ENCODE measurements around the gene PODXL2. TPM values are rescaled to one million over a fixed set of nuclear protein-coding genes. Genes with fewer than 3 reads are reported as not detected.

Gene PODXL2
- total RNA-seq, 4 donors from 2014 or later = 3.2 to 8.8 (median 3.7) TPM

DNA sequence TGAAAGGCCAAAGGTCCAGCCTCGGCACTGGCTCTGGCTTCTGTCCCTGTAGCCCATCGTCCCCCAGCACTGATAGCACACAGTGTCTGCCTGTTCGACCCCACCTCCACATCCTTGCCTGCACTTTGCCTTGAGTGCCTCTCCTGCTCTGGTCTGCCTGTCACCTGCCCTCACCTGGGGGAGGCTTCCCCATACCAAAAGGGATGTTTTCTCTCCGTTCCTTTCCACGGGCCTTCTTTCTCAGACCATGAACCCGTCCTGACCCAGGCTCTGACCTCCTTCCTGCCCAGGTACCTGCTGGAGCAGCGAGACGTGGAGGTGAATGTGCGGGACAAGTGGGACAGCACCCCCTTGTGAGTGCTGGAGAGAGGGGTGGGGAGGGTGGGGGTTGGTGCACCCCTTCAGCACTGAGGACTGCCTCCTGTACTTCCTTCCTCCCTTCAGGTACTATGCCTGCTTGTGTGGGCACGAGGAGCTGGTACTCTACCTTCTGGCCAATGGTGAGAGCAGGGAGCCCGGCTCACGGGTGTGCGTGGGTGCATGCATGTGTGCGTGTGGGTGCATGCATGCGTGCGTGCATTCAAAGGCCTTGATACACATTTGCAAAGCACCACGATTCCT lies 45.2 kb downstream of the PODXL2 start:
- no peak for TF ChIP-seq CTCF (IDR thresholded peaks at IDR 0.05; ENCODE audit: low read depth)

DNA sequence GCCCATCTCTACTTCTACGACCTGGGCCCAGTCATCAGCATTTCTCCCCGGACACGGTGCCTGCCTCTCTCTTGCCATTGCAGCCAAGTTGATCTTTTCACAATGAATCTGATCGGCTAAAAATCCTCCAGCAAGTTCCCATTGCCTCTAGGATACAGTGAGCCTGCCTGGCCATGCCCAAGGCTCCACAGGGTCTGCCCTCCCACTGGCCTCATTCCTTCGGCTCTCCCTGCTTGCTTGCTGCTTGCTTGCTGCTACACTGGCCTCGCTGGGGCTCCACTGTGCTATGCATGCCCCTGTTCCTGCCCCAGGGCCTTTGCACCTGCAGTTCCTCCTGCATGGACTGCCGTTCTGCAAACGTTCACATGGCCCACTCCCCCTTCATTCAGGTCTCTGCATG lies 45.8 kb downstream of the PODXL2 start:
- TF ChIP-seq CTCF (IDR thresholded peaks at IDR 0.05; ENCODE audit: low read depth) = no peak

GRCh38 chr3:127675651-127676391 lies 46.8 kb downstream of the PODXL2 start:
- TF ChIP-seq CTCF (IDR thresholded peaks at IDR 0.05; ENCODE audit: low read depth) = no peak

GRCh38 chr3:127676456-127676855 lies 47.5 kb downstream of the PODXL2 start:
- TF ChIP-seq CTCF (IDR thresholded peaks at IDR 0.05; ENCODE audit: low read depth) = no peak

GRCh38 chr3:127676921-127677351 lies 48.0 kb downstream of the PODXL2 start:
- TF ChIP-seq CTCF (IDR thresholded peaks at IDR 0.05; ENCODE audit: low read depth) = no peak

GRCh38 chr3:127677541-127678314 lies 48.7 kb downstream of the PODXL2 start:
- TF ChIP-seq CTCF (IDR thresholded peaks at IDR 0.05; ENCODE audit: low read depth) = no peak

DNA sequence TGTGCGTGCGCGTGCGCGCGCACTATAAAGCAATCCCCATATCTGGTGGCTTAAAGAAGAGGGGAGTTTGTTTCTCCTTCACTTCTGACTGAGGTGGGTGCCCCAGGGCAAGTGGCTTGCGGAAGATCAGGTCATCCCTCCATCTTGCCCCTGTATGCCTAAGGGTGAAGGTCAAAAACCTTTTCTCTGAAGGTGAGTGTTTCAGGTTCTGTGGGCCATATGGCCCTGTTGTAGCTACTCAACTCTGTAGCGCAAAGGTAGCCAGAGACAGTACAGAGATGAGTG lies 49.3 kb downstream of the PODXL2 start:
- TF ChIP-seq CTCF (IDR thresholded peaks at IDR 0.05; ENCODE audit: low read depth) = no peak
